ENCODE results near the gene TCF7L2.

The TCF7L2 gene

DNA sequence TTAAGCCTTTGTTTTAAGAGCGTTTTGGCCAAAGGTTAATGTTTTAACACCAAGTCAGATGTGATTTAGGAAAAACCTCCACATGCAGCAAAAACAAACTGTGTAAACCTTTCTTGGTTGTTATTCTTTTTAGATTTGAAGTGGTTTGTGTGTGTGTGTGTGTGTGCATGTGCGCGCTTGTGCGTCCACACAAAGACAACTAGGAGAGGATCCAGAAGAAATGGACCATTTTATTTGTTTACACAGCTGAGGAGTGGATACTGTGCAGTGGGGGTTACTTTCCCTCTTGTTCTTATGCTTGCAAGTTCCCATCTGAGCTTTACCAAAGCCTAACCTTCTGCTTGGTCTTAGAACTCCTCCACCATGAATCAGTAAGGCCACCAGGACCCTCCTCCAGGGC lies 20.0 kb downstream of the TCF7L2 start:
- TF ChIP-seq, protein P1, sequence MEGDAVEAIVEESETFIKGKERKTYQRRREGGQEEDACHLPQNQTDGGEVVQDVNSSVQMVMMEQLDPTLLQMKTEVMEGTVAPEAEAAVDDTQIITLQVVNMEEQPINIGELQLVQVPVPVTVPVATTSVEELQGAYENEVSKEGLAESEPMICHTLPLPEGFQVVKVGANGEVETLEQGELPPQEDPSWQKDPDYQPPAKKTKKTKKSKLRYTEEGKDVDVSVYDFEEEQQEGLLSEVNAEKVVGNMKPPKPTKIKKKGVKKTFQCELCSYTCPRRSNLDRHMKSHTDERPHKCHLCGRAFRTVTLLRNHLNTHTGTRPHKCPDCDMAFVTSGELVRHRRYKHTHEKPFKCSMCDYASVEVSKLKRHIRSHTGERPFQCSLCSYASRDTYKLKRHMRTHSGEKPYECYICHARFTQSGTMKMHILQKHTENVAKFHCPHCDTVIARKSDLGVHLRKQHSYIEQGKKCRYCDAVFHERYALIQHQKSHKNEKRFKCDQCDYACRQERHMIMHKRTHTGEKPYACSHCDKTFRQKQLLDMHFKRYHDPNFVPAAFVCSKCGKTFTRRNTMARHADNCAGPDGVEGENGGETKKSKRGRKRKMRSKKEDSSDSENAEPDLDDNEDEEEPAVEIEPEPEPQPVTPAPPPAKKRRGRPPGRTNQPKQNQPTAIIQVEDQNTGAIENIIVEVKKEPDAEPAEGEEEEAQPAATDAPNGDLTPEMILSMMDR (IDR thresholded peaks at IDR 0.05; ENCODE audit: insufficient read depth, low read length, poor library complexity, severe bottlenecking), result no peak
- H3K4me3 ChIP-seq (replicated peaks; ENCODE audit: low read depth, low read length), result no peak overlapping the region
- no peak for DNase-seq (ENCODE audit: extremely low read depth, insufficient read length)
- H3K36me3 ChIP-seq (ENCODE audit: control insufficient read depth, insufficient read depth, low read length), result no peaks in the 10 kb centered on the region
- no peaks in the 10 kb centered on the region for H3K27me3 ChIP-seq (replicated peaks; ENCODE audit: control insufficient read depth, insufficient read depth, low read length)

DNA sequence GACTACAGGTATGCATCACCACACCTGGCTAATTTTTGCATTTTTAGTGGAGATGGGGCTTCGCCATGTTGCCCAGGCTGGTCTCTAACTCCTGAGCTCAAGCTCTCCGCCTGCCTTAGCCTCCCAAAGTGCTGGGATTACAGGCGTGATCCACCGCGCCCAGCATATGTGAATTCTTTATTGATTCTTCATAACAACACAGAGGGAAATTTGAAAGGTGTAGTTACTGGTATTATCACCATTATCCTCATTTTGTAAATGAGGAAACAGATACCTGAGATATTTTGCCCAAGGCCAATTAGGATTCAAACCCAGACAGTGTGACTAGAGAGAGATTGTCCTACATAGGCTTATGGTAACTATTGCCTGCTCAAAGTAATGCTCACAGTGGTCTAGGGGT lies 22.6 kb downstream of the TCF7L2 start:
- Histone ChIP-seq H3K27me3 (replicated peaks; ENCODE audit: control insufficient read depth, insufficient read depth, low read length) (no peaks in the 10 kb centered on the region), H3K36me3 (ENCODE audit: control insufficient read depth, insufficient read depth, low read length) (no peaks in the 10 kb centered on the region), H3K4me3 (replicated peaks; ENCODE audit: low read depth, low read length) (no peak overlapping the region)
- TF ChIP-seq, protein P1 (IDR thresholded peaks at IDR 0.05; ENCODE audit: insufficient read depth, low read length, poor library complexity, severe bottlenecking), result no peak
- DNase-seq (ENCODE audit: extremely low read depth, insufficient read length), result no peak

DNA sequence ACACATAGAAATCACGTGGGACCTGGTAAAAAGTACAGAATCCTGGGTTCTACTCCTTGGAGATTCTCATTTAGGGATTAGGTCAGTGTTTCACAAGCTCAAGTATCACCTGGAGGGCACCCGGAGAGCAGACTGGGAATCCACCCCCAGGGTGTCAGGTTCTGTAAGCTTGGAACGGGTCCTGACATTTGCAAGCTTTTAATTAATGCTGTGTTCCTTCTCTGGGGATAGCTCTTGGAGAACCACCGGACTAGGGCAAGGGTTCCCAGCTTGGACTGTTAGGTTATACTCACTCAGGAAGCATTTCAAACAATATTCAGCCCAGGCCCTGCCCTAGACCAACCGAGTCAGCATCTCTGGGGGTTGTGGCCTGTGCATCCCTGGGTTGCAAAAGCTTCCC lies 23.0 kb downstream of the TCF7L2 start:
- Histone ChIP-seq H3K27me3 (replicated peaks; ENCODE audit: control insufficient read depth, insufficient read depth, low read length) (no peaks in the 10 kb centered on the region), H3K4me3 (replicated peaks; ENCODE audit: low read depth, low read length) (no peak overlapping the region), H3K36me3 (ENCODE audit: control insufficient read depth, insufficient read depth, low read length) (no peaks in the 10 kb centered on the region)
- TF ChIP-seq, protein P1 (IDR thresholded peaks at IDR 0.05; ENCODE audit: insufficient read depth, low read length, poor library complexity, severe bottlenecking), result no peak
- no peak for DNase-seq (ENCODE audit: extremely low read depth, insufficient read length)

DNA sequence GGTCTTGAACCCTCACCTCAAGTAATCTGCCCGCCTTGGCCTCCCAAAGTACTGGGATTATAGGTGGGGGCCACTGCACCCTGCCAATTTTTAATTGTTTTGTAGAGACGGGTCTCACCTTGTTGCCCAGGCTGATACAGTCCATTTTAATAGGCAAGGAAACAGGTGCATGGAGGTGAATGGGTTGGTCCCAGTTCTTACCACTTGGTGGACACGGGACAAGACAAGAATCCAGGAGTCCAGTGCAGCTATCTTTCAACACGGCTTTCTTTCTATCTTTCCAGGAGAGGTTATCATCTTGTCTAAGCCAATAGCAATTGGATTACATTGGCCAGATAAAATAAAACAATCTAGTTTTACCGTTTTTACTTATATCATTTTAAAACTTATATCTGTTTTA lies 23.8 kb downstream of the TCF7L2 start:
- TF ChIP-seq, protein P1 (IDR thresholded peaks at IDR 0.05; ENCODE audit: insufficient read depth, low read length, poor library complexity, severe bottlenecking), result no peak
- Histone ChIP-seq H3K36me3 (ENCODE audit: control insufficient read depth, insufficient read depth, low read length) (no peaks in the 10 kb centered on the region), H3K4me3 (replicated peaks; ENCODE audit: low read depth, low read length) (no peak overlapping the region), H3K27me3 (replicated peaks; ENCODE audit: control insufficient read depth, insufficient read depth, low read length) (no peaks in the 10 kb centered on the region; the same call in 1 of the 2 replicates)
- no peak for DNase-seq (ENCODE audit: extremely low read depth, insufficient read length)

DNA sequence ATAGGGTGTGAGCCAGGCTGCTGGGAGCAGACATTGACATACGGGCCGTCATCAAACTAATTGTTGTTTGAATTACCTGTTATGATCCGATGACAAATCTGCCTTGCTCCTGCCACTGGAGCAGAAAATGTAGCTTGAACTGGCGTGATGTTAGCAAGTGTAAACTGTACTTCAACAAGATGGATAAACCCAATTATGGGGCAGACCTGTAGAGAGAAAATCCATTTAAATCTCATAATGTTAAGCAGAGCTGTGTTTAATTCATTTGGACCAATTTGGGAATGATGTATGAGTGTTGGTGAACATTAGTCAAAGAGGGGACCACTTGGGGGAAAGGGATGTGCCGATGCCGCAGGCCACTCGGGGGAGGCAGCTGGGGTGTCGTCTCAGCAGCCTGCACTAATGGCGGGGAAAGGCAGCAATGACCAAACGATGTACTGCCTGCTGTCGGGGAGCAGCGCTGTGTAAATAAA lies 27.4 kb downstream of the TCF7L2 start:
- H3K36me3 ChIP-seq (ENCODE audit: control insufficient read depth, insufficient read depth, low read length), result no peaks in the 10 kb centered on the region
- DNase-seq (ENCODE audit: extremely low read depth, insufficient read length), result no peak
- TF ChIP-seq, protein P1 (IDR thresholded peaks at IDR 0.05; ENCODE audit: insufficient read depth, low read length, poor library complexity, severe bottlenecking), result no peak

DNA sequence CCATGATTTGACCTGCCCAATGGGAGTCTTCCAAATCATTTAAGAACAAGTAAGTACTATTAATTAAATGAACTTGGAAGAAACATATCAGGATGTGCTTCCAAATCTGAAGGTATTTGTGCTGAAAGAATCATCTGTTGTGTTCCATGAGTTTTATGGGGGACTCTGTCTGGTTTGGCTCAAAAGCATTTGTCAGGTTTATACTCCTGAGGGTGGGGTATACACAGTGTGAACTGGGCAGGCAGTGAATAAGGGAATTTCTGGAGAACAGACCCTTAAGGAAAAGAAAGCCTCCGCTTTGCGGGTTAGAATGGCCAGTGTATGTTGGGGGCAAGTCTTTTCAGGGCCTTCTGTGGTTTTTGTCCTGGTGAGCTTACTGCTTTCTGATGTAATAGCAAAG lies 29.9 kb downstream of the TCF7L2 start:
- H3K4me3 ChIP-seq (replicated peaks; ENCODE audit: low read depth, low read length), result no peak overlapping the region
- no peaks in the 10 kb centered on the region for H3K36me3 ChIP-seq (ENCODE audit: control insufficient read depth, insufficient read depth, low read length)
- no peak for DNase-seq (ENCODE audit: extremely low read depth, insufficient read length)
- H3K27me3 ChIP-seq (replicated peaks; ENCODE audit: control insufficient read depth, insufficient read depth, low read length), result no peaks in the 10 kb centered on the region; the same call in 1 of the 2 replicates
- TF ChIP-seq, protein P1 (IDR thresholded peaks at IDR 0.05; ENCODE audit: insufficient read depth, low read length, poor library complexity, severe bottlenecking), result no peak

More for the DNA sequence above, 27.4 kb downstream of the TCF7L2 start:
- H3K27me3 ChIP-seq (replicated peaks; ENCODE audit: control insufficient read depth, insufficient read depth, low read length), result no peaks in the 10 kb centered on the region; the same call in 1 of the 2 replicates
- H3K4me3 ChIP-seq (replicated peaks; ENCODE audit: low read depth, low read length), result no peak overlapping the region
